GM19324 (cell line): ENCODE data around the gene PLK2.

Experiments used
- ATAC-seq: cut with Tn5 transposase; IDR thresholded peaks from one replicate; pipeline ENCODE4 v1.9.1; 2021; ENCODE audit warnings: mild to moderate bottlenecking, moderate library complexity; ENCODE audit not compliant: unreplicated experiment, low FRiP score

The PLK2 gene

DNA sequence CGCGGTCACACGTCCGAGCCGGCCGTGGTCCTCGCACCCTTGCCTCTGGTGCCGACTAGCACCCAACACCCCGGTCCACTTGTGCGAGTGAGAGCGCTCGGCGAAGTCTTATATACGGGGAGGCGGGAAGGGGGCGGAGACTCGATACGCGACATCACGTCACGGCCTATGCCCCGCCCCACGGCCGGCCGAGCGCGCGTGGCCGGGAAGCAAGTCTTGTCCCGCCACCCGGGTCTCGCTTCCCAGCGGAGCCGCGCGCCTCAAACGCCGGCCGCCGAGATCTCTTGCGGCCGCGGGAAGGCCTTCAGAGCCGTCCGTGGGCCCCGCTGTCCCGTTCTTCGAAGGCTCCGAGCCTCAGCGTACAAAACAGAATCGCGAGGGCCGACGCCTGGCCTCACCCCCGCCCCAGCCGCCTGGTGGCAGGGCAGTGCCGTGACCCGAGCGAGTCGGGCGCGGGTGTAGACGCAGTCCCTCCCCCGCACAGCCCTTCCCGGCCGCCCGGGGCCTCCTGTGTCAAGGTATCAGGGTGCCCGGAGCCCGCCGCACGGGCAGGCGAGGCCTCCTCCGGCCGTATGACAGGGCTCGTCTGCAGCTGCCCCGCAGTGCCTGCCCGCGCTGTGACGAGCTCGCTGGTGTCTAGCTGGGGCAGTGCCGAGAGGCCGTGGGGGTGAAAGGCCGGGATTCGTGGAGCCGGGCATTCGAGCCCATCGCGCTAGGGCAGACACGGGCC lies at the start of gene PLK2:
Gene PLK2, minus strand, starts transcription at position 85 of the 730 bp plus-strand sequence. CDS start 127 bp downstream, outside the sequence.
- peak; percentile 86 for ATAC-seq

DNA sequence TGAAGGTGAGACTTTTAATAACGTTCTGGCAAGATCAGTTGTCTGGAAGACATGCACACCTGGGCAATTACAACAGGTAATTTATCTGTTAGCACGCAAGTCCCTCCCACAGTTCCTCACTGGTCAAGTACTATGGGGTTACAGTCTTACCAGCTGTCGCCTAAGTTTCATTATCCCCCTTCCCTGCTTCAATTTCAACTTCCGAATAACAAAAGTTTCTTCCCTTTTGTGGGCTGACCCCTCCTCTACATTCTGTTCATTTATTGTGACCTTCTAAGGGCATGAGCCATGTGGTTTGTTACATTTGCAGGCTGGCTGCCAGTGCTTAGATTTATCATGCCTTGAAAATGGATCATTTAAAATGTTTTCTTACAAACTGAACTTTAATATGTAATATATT lies 47.8 kb upstream of the PLK2 start:
- no peak for ATAC-seq

- ATAC-seq, result no peak
Observed at GRCh38 chr5:58505971-58506640, 46.2 kb upstream of the PLK2 start.

DNA sequence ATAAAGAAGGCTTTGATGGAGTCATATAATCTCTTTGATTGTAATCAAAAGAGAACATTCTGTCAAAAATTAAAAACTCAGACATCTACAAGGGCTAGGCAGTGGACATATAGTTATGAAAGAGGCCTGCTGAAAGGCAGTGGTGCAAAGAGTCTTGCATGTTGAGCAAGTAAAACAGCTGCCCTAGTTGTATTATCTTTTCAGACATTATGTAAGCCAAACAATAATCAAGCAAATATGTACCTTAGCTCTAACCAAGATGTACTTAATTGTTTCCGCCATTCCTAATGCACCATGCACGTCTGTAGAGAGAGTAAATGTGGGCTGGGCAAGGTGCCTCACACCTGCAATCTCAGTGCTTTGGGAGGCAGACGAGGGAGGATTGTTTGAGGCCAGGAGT lies 45.6 kb upstream of the PLK2 start:
- ATAC-seq, result no peak

- no peak for ATAC-seq
Observed at GRCh38 chr5:58504766-58505165, 44.9 kb upstream of the PLK2 start.

- ATAC-seq, result no peak
Observed at GRCh38 chr5:58503390-58504046, 43.6 kb upstream of the PLK2 start.

- no peak for ATAC-seq
Observed at GRCh38 chr5:58501778-58502417, 42.0 kb upstream of the PLK2 start.

DNA sequence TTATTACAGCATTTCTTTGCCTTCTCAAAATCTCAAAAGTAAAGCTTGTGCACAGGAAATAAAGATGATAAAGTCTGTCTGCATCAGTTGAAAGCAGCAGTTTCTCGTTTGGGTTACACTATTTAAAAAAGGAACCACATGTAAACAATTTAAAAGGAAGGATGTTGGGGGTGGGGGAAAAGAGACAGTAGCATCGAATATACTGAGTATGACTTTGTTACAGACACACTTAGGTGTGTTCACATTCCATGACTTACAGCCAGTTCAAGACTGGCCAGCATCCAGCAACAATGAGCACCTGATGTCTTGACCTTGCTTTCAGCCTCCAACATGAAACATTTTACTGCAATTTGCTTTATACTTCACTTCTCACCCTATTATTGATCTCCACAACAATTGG lies 40.1 kb upstream of the PLK2 start:
- no peak for ATAC-seq

DNA sequence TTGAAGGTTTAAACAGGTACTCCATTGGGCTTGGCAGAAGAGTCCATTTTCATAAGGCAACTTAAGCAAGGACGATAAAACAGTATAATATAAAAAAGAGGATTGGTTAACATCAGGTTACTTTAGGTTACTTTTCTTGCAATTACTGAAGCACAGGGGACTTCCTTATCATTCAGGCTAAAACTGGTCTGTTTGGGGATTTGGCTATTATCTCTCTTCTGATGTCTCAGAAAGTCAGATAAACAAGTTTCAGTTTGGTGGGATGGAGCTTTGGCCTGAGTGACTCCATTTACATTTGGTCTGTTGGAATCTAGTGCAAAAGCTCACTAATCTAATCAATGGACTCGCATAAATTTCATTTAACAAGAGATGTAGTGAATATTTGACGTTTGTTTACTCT lies 39.3 kb upstream of the PLK2 start:
- no peak for ATAC-seq

GRCh38 chr5:58498340-58498942 lies 38.6 kb upstream of the PLK2 start:
- ATAC-seq, result no peak

- ATAC-seq, result no peak
Observed at GRCh38 chr5:58497921-58498320, 38.0 kb upstream of the PLK2 start.

- ATAC-seq, result no peak
Observed at GRCh38 chr5:58497386-58497785, 37.5 kb upstream of the PLK2 start.

DNA sequence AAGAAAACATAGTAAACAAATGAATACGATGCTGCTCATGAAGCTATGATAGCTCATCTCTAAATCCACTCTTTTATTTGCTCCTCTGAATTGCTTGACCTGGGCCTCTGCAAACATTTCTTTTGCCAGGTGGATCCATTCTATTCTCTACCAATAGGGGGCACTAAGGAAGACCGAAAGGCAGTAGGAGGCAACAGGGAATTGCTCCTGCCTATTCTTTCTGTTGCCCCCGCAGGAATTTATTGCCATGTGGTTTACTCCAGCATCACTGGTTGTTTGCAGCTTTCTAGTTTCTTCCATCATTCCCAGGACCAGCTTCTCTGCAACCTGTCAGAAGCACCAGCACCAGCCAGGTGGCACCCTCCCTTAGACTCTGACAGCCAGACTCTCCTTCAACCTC lies 36.6 kb upstream of the PLK2 start:
- ATAC-seq, result no peak

DNA sequence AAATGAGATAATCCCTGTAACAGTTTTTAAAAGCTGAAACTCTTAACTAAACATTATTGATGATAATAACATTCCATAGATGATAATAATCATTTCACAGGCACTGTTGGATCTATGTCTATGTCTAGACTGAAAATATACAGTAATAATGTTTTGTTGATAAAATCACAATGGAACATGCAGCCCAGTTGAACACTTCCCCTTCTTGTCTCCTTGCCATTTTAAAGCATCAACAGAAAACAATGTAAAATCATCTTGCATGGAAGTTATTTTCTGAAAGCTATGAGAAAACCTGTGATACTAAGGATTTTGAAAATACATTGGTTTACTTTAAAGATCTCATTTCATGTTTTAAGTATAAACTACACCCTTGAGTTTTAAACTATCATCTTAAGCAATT lies 33.3 kb upstream of the PLK2 start:
- ATAC-seq, result no peak

GRCh38 chr5:58491216-58491892 lies 31.5 kb upstream of the PLK2 start, which contains the start of gene GAPT:
Gene GAPT, plus strand, starts transcription at chr5:58491435. Its CDS starts 3,102 bp downstream, at chr5:58494537.
- peak; percentile 74 for ATAC-seq

DNA sequence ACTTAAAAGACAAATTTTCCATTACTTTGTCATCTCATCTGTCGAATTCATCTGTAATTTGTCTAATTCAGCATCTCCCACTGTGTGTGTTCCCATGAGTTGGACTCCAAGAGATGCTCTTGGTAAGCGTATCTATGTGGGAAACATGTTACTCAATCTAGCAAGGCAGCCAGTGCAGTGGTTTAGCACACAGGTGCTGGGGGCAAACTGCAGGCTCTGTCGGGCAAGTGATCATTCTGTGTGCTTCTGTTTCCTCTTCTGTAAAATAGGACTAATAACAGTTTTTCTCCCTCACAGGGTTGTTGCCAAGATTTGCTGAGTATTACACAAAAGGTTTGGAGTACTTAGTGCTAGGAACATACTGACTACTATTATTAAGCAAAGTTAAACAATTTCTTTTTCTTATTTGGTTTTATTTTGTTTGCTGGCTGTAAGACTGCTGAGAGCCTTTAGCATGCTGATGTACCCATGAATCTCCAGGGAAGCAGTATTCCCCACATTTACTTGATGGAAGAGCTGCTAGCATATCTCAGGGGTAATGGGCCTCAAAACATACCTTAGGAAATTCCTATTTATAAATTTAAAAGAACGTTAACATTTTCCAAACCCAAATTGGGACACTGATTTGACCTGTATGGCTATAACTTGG lies 30.6 kb upstream of the PLK2 start:
- ATAC-seq, result no peak

GRCh38 chr5:58486290-58486689 lies 26.4 kb upstream of the PLK2 start:
- ATAC-seq, result no peak

DNA sequence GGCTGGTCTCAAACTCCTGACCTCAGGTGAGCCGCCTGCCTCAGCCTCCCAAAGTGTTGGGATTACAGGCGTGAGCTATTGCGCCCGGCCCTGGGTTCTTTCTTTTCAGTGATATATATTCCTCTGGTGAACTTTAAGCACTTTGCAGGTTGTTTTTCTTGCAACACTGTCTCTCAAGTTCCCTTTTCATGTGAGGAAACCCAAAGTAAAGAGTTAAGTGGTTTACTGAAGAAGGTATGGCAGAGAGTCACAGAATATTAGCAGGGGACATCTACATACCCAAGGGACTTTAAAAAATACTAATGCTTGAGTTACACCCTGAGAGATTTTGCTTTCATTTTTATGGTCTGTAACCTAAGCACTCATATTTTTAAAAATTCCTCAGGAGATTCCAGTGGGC lies 24.6 kb upstream of the PLK2 start:
- no peak for ATAC-seq

- no peak for ATAC-seq
Observed at GRCh38 chr5:58482536-58482935, 22.6 kb upstream of the PLK2 start.

DNA sequence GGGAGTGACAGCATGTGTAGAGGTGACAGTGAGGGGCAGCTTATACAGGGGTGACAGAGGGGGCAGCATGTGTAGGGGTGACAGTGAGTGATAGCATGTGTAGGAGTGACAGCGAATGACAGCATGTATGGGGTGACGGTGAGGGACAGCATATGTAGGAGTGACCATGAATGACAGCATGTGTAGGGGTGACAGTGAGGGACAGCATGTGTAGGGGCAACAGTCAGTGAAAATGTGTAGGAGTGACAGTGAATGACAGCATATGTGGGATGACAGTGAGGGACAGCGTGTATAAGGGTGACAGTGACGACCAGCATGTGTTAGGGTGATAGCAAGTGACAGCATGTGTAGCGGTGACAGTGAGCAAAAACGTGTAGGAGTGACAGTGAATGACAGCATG lies 21.9 kb upstream of the PLK2 start:
- ATAC-seq, result no peak
